Gastroesophageal sphincter (tissue), 2 donors: ENCODE data around the gene TMEM117.

Source experiments
- EP300 ChIP-seq: sonication (generic); formaldehyde crosslinking; IDR thresholded peaks from one replicate; pipeline ENCODE4 v1.6.1; 2017; ENCODE audit warnings: antibody characterized with exemption, mild to moderate bottlenecking
- POLR2AphosphoS5 ChIP-seq: sonication (generic); formaldehyde crosslinking; IDR thresholded peaks from one replicate; pipeline ENCODE4 v1.6.1; 2017; ENCODE audit warnings: antibody characterized with exemption

DNA sequence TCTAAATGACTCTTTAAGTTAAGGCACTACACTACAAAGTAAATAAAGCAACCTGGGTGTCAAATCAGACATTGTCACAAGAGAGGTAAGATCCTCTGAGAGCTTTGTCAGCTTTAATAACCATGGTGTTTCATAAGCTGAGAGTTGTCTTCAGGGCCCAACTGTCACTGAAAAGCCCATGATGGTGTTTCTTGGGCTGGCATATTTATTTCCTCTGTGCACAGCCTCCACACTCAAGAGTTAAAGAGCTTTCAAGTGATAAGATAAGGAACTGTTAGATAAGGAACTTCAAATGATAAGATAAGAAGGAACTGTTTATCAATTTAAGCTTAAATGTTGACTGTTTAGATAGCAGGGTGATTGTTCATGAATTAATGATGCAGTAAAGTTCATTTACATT lies 495.4 kb downstream of the TMEM117 start:
- TF ChIP-seq EP300 (no peak), POLR2AphosphoS5 (no peak)
